ENCODE measurements around the gene XAGE1B. TPM values are rescaled to one million over a fixed set of nuclear protein-coding genes. Genes with fewer than 3 reads are reported as not detected.
"Not testable (repeated sequence)": the region's sequence is repeated elsewhere in the genome, so short reads cannot be mapped to it uniquely, and the experiment has no call there.

XAGE1B gene
- total RNA-seq, 2 experiments from 2014 or later: not detected

GRCh38 chrX:52516110-52516986 lies 515 bp downstream of the XAGE1B start:
- H3K9me3 ChIP-seq (ENCODE audit: control insufficient read depth in 1 of 2, insufficient read depth in 1 of 2, low read length in 2 of 2); H3K9me3 Mint-ChIP-seq; POLR2A ChIA-PET; H3K27ac Mint-ChIP-seq; H3K4me3 Mint-ChIP-seq; H3K36me3 ChIP-seq (ENCODE audit: insufficient read depth, low read length); DNase-seq; H3K4me1 ChIP-seq (ENCODE audit: insufficient read depth, low read length); H3K36me3 Mint-ChIP-seq (ENCODE audit: low read depth); H3K27me3 ChIP-seq (ENCODE audit: control insufficient read depth in 1 of 2, insufficient read depth in 2 of 2, low read length in 2 of 2); H3K27ac ChIP-seq (ENCODE audit: low read depth in 1 of 2, low read length in 2 of 2); intact Hi-C loops (cut with DNase I, micrococcal nuclease); H3K27me3 Mint-ChIP-seq; H3K4me1 Mint-ChIP-seq (ENCODE audit: low read depth); CTCF ChIA-PET; H3K4me3 ChIP-seq (ENCODE audit: low read length); ATAC-seq (ENCODE audit: poor library complexity): not testable (repeated sequence)

GRCh38 chrX:52511126-52511525 lies 5.7 kb downstream of the XAGE1B start:
- ATAC-seq (ENCODE audit: poor library complexity); H3K9me3 Mint-ChIP-seq; H3K9me3 ChIP-seq (ENCODE audit: control insufficient read depth in 1 of 2, insufficient read depth in 1 of 2, low read length in 2 of 2); H3K36me3 ChIP-seq (ENCODE audit: insufficient read depth, low read length); H3K27me3 ChIP-seq (ENCODE audit: control insufficient read depth in 1 of 2, insufficient read depth in 2 of 2, low read length in 2 of 2); H3K4me1 Mint-ChIP-seq (ENCODE audit: low read depth); H3K27me3 Mint-ChIP-seq; intact Hi-C loops (cut with DNase I, micrococcal nuclease); H3K4me1 ChIP-seq (ENCODE audit: insufficient read depth, low read length); H3K4me3 Mint-ChIP-seq; POLR2A ChIA-PET; H3K4me3 ChIP-seq (ENCODE audit: low read length); H3K27ac ChIP-seq (ENCODE audit: low read depth in 1 of 2, low read length in 2 of 2); H3K36me3 Mint-ChIP-seq (ENCODE audit: low read depth); H3K27ac Mint-ChIP-seq; CTCF ChIA-PET; DNase-seq: not testable (repeated sequence)

GRCh38 chrX:52509916-52510315 lies 6.9 kb downstream of the XAGE1B start:
- Mint-ChIP-seq H3K27ac (no peak overlapping the region), H3K4me1 (ENCODE audit: low read depth) (no peaks in the 10 kb centered on the region), H3K27me3 (no peaks in the 10 kb centered on the region), H3K9me3 (no peaks in the 10 kb centered on the region), H3K36me3 (ENCODE audit: low read depth) (no peaks in the 10 kb centered on the region), H3K4me3 (no peak overlapping the region)
- TF ChIP-seq CTCF (IDR thresholded peaks at IDR 0.05): no peak
- H3K27ac ChIP-seq (ENCODE audit: low read depth in 1 of 2, low read length in 2 of 2): no peak overlapping the region
- H3K4me1 ChIP-seq (ENCODE audit: insufficient read depth, low read length): no peaks in the 10 kb centered on the region
- no peaks in the 10 kb centered on the region for H3K36me3 ChIP-seq (ENCODE audit: insufficient read depth, low read length)
- ChIA-PET CTCF (no interaction called here), POLR2A (no interaction called here)
- ATAC-seq (ENCODE audit: poor library complexity) (no peak), DNase-seq (no peak)
- no peak overlapping the region for H3K4me3 ChIP-seq (ENCODE audit: low read length)
- H3K9me3 ChIP-seq (ENCODE audit: control insufficient read depth in 1 of 2, insufficient read depth in 1 of 2, low read length in 2 of 2): no peaks in the 10 kb centered on the region
- intact Hi-C loops (cut with DNase I, micrococcal nuclease): no loop called here
- no peaks in the 10 kb centered on the region for H3K27me3 ChIP-seq (ENCODE audit: control insufficient read depth in 1 of 2, insufficient read depth in 2 of 2, low read length in 2 of 2)

- ATAC-seq (ENCODE audit: poor library complexity) (no peak), DNase-seq (no peak)
- Mint-ChIP-seq H3K9me3 (no peaks in the 10 kb centered on the region), H3K4me1 (ENCODE audit: low read depth) (no peaks in the 10 kb centered on the region), H3K27ac (no peak overlapping the region), H3K36me3 (ENCODE audit: low read depth) (no peaks in the 10 kb centered on the region), H3K4me3 (no peak overlapping the region), H3K27me3 (no peaks in the 10 kb centered on the region)
- no peaks in the 10 kb centered on the region for H3K27me3 ChIP-seq (ENCODE audit: control insufficient read depth in 1 of 2, insufficient read depth in 2 of 2, low read length in 2 of 2)
- no peaks in the 10 kb centered on the region for H3K4me1 ChIP-seq (ENCODE audit: insufficient read depth, low read length)
- no peaks in the 10 kb centered on the region for H3K36me3 ChIP-seq (ENCODE audit: insufficient read depth, low read length)
- H3K9me3 ChIP-seq (ENCODE audit: control insufficient read depth in 1 of 2, insufficient read depth in 1 of 2, low read length in 2 of 2): no peaks in the 10 kb centered on the region
- ChIA-PET CTCF (no interaction called here), POLR2A (no interaction called here)
- H3K4me3 ChIP-seq (ENCODE audit: low read length): no peak overlapping the region
- intact Hi-C loops (cut with DNase I, micrococcal nuclease): no loop called here
- no peak for TF ChIP-seq CTCF (IDR thresholded peaks at IDR 0.05)
- no peak overlapping the region for H3K27ac ChIP-seq (ENCODE audit: low read depth in 1 of 2, low read length in 2 of 2)
Observed at GRCh38 chrX:52507331-52507730, 9.5 kb downstream of the XAGE1B start.
